Prostate gland (tissue), 2 donors: ENCODE measurements around the gene STX16.

Source experiments
- CTCF ChIP-seq, 4 experiments: fragments of 200-600 bp in 2 of 4; fragments of 450-650 bp in 2 of 4; sonication (generic) in 2 of 4; IDR thresholded peaks; 1 replicate in 3 of 4; 2 replicates in 1 of 4; pipeline ENCODE4 v1.5.1; 2016 to 2019; ENCODE audit warnings: antibody characterized with exemption in 4 of 4, mild to moderate bottlenecking in 2 of 4, moderate library complexity in 2 of 4
- POLR2A ChIP-seq: fragments of 450-650 bp; IDR thresholded peaks from one replicate; pipeline ENCODE4 v1.6.1; 2016; ENCODE audit warnings: antibody characterized with exemption, mild to moderate bottlenecking
- POLR2AphosphoS5 ChIP-seq: sonication (generic); formaldehyde crosslinking; IDR thresholded peaks from one replicate; pipeline ENCODE4 v1.6.1; 2017; ENCODE audit warnings: antibody characterized with exemption

- TF ChIP-seq CTCF (IDR thresholded peaks at IDR 0.05) (no peak), POLR2A (no peak), POLR2AphosphoS5 (no peak)
These were observed 25.1 kb downstream of the STX16 start for GRCh38 chr20:58676161-58676560.
